Sigmoid colon (tissue), 7 donors: ENCODE measurements around the gene CLDN14. TPM values are rescaled to one million over a fixed set of nuclear protein-coding genes. Genes with fewer than 3 reads are reported as not detected.

Experiments used
- DNase-seq: peaks from one replicate; pipeline ENCODE4 v3.0.0-alpha.2; 2019
- H3K27ac ChIP-seq, 4 donors: fragments of 200-600 bp; sonication (generic); one replicate each; pipeline ENCODE4 v1.5.1; 2016 to 2019; ENCODE audit warnings: mild to moderate bottlenecking in 1 of 4
- H3K27me3 ChIP-seq, 3 donors: fragments of 200-600 bp; sonication (generic); one replicate each; pipeline ENCODE4 v1.5.1; 2019; ENCODE audit warnings: mild to moderate bottlenecking in 1 of 3
- H3K36me3 ChIP-seq, 4 donors: fragments of 200-600 bp; sonication (generic); one replicate each; pipeline ENCODE4 v1.5.1; 2016 to 2019
- H3K4me1 ChIP-seq, 4 donors: fragments of 200-600 bp; sonication (generic); one replicate each; pipeline ENCODE4 v1.5.1; 2017 to 2019
- H3K4me3 ChIP-seq, 4 donors: fragments of 200-600 bp; sonication (generic); one replicate each; pipeline ENCODE4 v1.5.1; 2017 to 2019; ENCODE audit warnings: mild to moderate bottlenecking in 2 of 4, moderate library complexity in 1 of 4
- H3K9me3 ChIP-seq, 4 donors: fragments of 200-600 bp in 3 of 4; sonication (generic) in 3 of 4; one replicate each; pipeline versions ENCODE4 v1.5.1 to v1.6.1; 2013 to 2019
- EP300 ChIP-seq, 4 donors: sonication (generic); formaldehyde crosslinking; IDR thresholded peaks; one replicate each; pipeline ENCODE4 v1.6.1; 2017; ENCODE audit warnings: antibody characterized with exemption in 4 of 4
- POLR2A ChIP-seq, 2 donors: fragments of 450-650 bp; IDR thresholded peaks; one replicate each; pipeline ENCODE4 v1.6.1; 2016; ENCODE audit warnings: antibody characterized with exemption in 2 of 2, mild to moderate bottlenecking in 2 of 2, moderate library complexity in 2 of 2
- POLR2AphosphoS5 ChIP-seq, 4 donors: sonication (generic); formaldehyde crosslinking; IDR thresholded peaks; one replicate each; pipeline ENCODE4 v1.6.1; 2017; ENCODE audit warnings: antibody characterized with exemption in 4 of 4
- WGBS, 2 donors: extraction: QIAGEN DNeasy Blood & Tissue Kit; methylation state at CpG; one replicate each; pipeline ENCODE4 v1.1.7; 2013; 5-methylcytosine and 5-hydroxymethylcytosine counted together
- intact Hi-C: fragments of 100-400 bp; cut with DNase I; formaldehyde crosslinking; loops from one replicate; pipeline ENCODE4 v1.15.1; 2023
- polyA plus RNA-seq, 3 donors: library from polyadenylated mRNA; stranded (reverse); fragments of 200-250 nt; gene quantifications; one replicate each; pipeline ENCODE4 v1.2.3, GENCODE V29; 2013
- total RNA-seq, 4 donors: library from RNA; depleted of rRNA; stranded (reverse); fragments of >200 nt; gene quantifications; one replicate each; pipeline ENCODE4 v1.1.0, GENCODE V29; 2016
- TF ChIP-seq, protein P1 (sequence below), 4 experiments: fragments of 450-650 bp in 3 of 4; fragments of 200-600 bp in 1 of 4; IDR thresholded peaks; one replicate each; pipeline ENCODE4 v1.5.1; 2016 to 2019; ENCODE audit warnings: antibody characterized with exemption in 4 of 4, mild to moderate bottlenecking in 3 of 4, moderate library complexity in 2 of 4
- donor health status: healthy with polysubstance abuse.
- donor health status: Bipolar disorder and iron deficiency.
- donor health status: healthy.

Gene CLDN14
- total and polyA plus RNA-seq, 7 donors = 1.3 TPM; not detected in 6

DNA sequence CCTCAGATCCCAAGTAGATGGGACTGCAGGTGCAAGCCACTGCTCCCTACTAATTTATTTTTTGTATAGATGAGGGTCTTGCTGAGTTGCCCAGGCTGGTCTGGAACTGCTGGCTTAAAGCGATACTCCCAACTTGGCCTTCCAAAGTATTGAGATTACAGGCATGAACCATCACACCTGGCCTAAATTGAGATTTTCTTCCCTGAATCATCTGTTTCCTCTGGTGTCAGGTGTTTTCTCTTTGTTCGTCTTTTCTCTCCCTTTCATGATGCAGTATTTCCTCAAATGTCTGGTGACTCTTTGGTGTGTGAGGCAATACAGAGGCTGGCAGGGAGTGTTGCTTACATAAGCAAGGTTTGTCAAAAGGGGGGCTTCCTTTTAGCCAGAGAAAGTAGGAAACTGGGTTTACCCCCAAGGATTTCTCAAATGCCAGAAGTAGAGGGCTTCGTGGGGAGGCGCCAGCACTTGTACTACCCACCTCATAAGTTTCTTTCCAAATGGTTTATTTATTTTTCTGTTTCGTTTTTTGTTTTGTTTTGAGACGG, 27.6 kb downstream of the CLDN14 start:
- TF ChIP-seq POLR2A (IDR thresholded peaks at IDR 0.05) (no peak), POLR2AphosphoS5 (IDR thresholded peaks at IDR 0.05) (no peak), EP300 (IDR thresholded peaks at IDR 0.05) (no peak)
- TF ChIP-seq, protein P1, sequence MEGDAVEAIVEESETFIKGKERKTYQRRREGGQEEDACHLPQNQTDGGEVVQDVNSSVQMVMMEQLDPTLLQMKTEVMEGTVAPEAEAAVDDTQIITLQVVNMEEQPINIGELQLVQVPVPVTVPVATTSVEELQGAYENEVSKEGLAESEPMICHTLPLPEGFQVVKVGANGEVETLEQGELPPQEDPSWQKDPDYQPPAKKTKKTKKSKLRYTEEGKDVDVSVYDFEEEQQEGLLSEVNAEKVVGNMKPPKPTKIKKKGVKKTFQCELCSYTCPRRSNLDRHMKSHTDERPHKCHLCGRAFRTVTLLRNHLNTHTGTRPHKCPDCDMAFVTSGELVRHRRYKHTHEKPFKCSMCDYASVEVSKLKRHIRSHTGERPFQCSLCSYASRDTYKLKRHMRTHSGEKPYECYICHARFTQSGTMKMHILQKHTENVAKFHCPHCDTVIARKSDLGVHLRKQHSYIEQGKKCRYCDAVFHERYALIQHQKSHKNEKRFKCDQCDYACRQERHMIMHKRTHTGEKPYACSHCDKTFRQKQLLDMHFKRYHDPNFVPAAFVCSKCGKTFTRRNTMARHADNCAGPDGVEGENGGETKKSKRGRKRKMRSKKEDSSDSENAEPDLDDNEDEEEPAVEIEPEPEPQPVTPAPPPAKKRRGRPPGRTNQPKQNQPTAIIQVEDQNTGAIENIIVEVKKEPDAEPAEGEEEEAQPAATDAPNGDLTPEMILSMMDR (IDR thresholded peaks at IDR 0.05) = no peak
- H3K9me3 ChIP-seq = no peaks in the 10 kb centered on the region
- 60 to 76% methylated on average over 6 of the region's 6 CpGs for WGBS, 2 donors
- no peak overlapping the region for H3K4me3 ChIP-seq
- no peaks in the 10 kb centered on the region for H3K4me1 ChIP-seq
- intact Hi-C loops = no loop called here
- no peak overlapping the region for H3K27ac ChIP-seq
- no peak for DNase-seq
- H3K27me3 ChIP-seq = no peaks in the 10 kb centered on the region
- H3K36me3 ChIP-seq = no peaks in the 10 kb centered on the region

DNA sequence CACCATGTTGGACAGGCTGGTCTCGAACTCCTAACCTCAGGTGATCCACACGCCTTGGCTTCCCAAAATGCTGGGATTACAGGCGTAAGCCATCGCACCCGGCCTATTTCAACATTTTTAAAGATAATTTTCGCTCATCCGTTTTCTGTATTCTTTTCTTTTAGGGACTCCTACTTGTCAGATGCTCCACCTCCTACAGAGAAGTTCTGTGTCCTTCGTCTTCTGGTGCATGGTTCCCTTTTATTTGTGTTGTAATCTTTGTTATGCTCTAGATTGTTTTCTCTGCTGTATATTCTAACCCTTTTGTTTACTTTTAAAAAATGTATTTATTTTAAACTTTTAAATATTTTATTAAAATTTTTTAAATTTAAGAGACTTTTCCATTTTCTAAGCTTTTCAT, 28.4 kb downstream of the CLDN14 start:
- 92 to 93% methylated on average over 8 of the region's 8 CpGs for WGBS, 2 donors
- no peaks in the 10 kb centered on the region for H3K4me1 ChIP-seq
- no peak for DNase-seq

DNA sequence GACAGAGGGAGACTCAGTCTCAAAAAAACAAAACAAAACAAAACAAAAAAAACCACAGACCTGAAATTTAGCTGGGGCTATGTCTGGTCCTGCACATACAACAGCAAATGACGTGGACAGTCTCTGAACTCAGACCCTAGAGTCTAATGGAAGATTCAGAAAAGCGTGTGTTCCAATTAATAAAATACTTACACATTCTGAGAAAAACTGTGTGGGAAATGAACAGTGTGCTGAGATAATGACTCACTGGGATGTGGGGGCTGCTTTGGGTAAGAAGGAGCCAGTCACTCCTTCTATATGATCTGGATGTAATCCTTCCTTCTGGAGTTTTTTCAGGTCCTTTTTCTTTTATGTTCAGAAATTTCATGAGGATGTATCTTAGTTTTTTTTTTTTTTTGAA, 29.4 kb downstream of the CLDN14 start:
- Histone ChIP-seq H3K27me3 (no peaks in the 10 kb centered on the region), H3K9me3 (no peaks in the 10 kb centered on the region), H3K4me3 (no peak overlapping the region), H3K27ac (no peak overlapping the region), H3K4me1 (no peaks in the 10 kb centered on the region), H3K36me3 (no peaks in the 10 kb centered on the region)
- intact Hi-C loops = no loop called here
- DNase-seq = no peak
- TF ChIP-seq EP300 (IDR thresholded peaks at IDR 0.05) = no peak
- TF ChIP-seq, protein P1 (IDR thresholded peaks at IDR 0.05) = no peak
- no peak for TF ChIP-seq POLR2A (IDR thresholded peaks at IDR 0.05)
- no peak for TF ChIP-seq POLR2AphosphoS5 (IDR thresholded peaks at IDR 0.05)
- WGBS, 2 donors = 70 to 84% methylated on average over 2 of the region's 2 CpGs

More for the DNA sequence above, 28.4 kb downstream of the CLDN14 start:
- H3K9me3 ChIP-seq = no peaks in the 10 kb centered on the region
- intact Hi-C loops = no loop called here
- H3K27me3 ChIP-seq = no peaks in the 10 kb centered on the region
- TF ChIP-seq, protein P1 (IDR thresholded peaks at IDR 0.05) = no peak
- TF ChIP-seq EP300 (IDR thresholded peaks at IDR 0.05) = no peak
- no peak for TF ChIP-seq POLR2AphosphoS5 (IDR thresholded peaks at IDR 0.05)
- no peak for TF ChIP-seq POLR2A (IDR thresholded peaks at IDR 0.05)
- no peak overlapping the region for H3K4me3 ChIP-seq
- H3K27ac ChIP-seq = no peak overlapping the region
- H3K36me3 ChIP-seq = no peaks in the 10 kb centered on the region

DNA sequence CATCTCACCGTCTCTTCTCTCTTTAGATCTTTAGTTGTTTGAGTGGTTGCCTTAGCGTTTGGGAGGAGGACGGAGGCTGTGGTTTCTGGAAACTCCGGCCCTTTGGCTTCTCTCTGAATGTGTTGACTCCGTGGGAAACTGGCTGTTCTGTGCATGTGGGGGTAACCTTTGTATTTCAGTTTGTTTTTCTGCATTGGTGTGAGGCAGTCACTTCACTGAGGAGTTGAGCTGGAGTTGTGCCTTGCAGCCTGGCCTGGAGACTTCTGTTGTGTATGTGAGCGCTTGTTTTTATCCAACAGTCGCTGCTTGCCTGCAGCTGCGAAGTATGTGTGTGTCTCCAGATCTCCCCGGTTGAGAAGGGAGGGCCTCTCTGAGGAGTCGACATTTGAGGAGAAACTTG, 33.6 kb downstream of the CLDN14 start:
- intact Hi-C loops = no loop called here
- Histone ChIP-seq H3K27ac (no peak overlapping the region), H3K4me3 (no peak overlapping the region), H3K4me1 (no peaks in the 10 kb centered on the region), H3K9me3 (no peaks in the 10 kb centered on the region), H3K27me3 (no peaks in the 10 kb centered on the region), H3K36me3 (no peaks in the 10 kb centered on the region)
- TF ChIP-seq POLR2A (IDR thresholded peaks at IDR 0.05) (no peak), POLR2AphosphoS5 (IDR thresholded peaks at IDR 0.05) (no peak), EP300 (IDR thresholded peaks at IDR 0.05) (no peak)
- TF ChIP-seq, protein P1 (IDR thresholded peaks at IDR 0.05) = no peak
- no peak for DNase-seq
- 77 to 80% methylated on average over 10 of the region's 10 CpGs for WGBS, 2 donors

DNA sequence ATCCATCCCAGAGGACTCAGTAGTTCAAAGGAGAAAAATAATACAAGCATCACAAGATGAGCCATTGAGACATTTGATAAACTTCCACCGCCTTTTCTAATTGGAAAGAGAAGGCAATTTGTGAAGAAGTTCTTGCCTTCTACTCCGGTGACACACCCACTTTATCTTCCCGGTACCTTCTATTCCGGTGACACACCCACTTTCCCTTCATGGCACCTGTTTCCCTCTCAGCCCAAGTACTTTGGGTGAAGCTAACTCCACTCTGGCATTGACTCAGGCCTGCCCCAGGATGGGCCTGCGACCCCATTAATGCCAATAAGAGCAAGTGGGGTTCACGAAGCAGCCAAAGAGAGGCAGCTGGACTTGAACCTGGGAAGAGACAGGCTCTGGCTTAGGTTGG, 38.2 kb downstream of the CLDN14 start:
- DNase-seq = no peak
- intact Hi-C loops = no loop called here

More for the DNA sequence above, 38.2 kb downstream of the CLDN14 start:
- no peaks in the 10 kb centered on the region for H3K4me1 ChIP-seq
- TF ChIP-seq POLR2AphosphoS5 (IDR thresholded peaks at IDR 0.05) = no peak
- no peak for TF ChIP-seq POLR2A (IDR thresholded peaks at IDR 0.05)
- TF ChIP-seq, protein P1 (IDR thresholded peaks at IDR 0.05) = no peak
- no peak for TF ChIP-seq EP300 (IDR thresholded peaks at IDR 0.05)
- H3K27ac ChIP-seq = no peak overlapping the region
- H3K4me3 ChIP-seq = no peak overlapping the region
- H3K36me3 ChIP-seq = no peaks in the 10 kb centered on the region
- 39 to 84% methylated on average over 6 of the region's 6 CpGs for WGBS, 2 donors
- peaks cover 0 to 4% (median 0%) of the 10 kb centered on the region in 4 donors for H3K9me3 ChIP-seq
- no peaks in the 10 kb centered on the region for H3K27me3 ChIP-seq
